Measurements from ENCODE around the gene AGK.

- TF ChIP-seq CTCF (IDR thresholded peaks at IDR 0.05) (no peak), EZH2 (IDR thresholded peaks at IDR 0.05; ENCODE audit: borderline replicate concordance, insufficient read depth, low read depth, low read length, poor library complexity, severe bottlenecking) (no peak)
These were observed 101.5 kb downstream of the AGK start for GRCh38 chr7:141652691-141653090.
